GM23338 (cell line): ENCODE results near the gene LMOD3.

Experiments
- EZH2 ChIP-seq: fragments of 200-600 bp; sonication (generic); IDR thresholded peaks from one replicate; pipeline ENCODE4 v1.8.0; 2017; ENCODE audit warnings: antibody characterized with exemption, mild to moderate bottlenecking, low read depth; ENCODE audit not compliant: unreplicated experiment
- POLR2AphosphoS5 ChIP-seq: IDR thresholded peaks from 2 replicates; pipeline ENCODE4 v1.6.1; 2016; ENCODE audit warnings: antibody characterized with exemption, low read depth
- ZNF114 ChIP-seq: fragments of 250-450 bp; sonication (Bioruptor Pico); IDR thresholded peaks from 2 replicates; pipeline ENCODE4 v1.5.0; 2020; ENCODE audit warnings: mild to moderate bottlenecking, moderate library complexity
- TF ChIP-seq, protein P1 (sequence below), 2 experiments: fragments of 200-600 bp in 1 of 2; sonication (generic) in 1 of 2; conservative IDR thresholded peaks; 2 replicates each; pipeline versions ENCODE4 v1.5.1 to v1.6.1; 2016 to 2017; ENCODE audit warnings: antibody characterized with exemption in 2 of 2, low read depth in 2 of 2, mild to moderate bottlenecking in 2 of 2, moderate library complexity in 1 of 2
- TF ChIP-seq, protein P2 (sequence below): IDR thresholded peaks from one replicate; pipeline ENCODE4 v1.6.1; 2018; ENCODE audit warnings: antibody characterized with exemption; ENCODE audit not compliant: unreplicated experiment

DNA sequence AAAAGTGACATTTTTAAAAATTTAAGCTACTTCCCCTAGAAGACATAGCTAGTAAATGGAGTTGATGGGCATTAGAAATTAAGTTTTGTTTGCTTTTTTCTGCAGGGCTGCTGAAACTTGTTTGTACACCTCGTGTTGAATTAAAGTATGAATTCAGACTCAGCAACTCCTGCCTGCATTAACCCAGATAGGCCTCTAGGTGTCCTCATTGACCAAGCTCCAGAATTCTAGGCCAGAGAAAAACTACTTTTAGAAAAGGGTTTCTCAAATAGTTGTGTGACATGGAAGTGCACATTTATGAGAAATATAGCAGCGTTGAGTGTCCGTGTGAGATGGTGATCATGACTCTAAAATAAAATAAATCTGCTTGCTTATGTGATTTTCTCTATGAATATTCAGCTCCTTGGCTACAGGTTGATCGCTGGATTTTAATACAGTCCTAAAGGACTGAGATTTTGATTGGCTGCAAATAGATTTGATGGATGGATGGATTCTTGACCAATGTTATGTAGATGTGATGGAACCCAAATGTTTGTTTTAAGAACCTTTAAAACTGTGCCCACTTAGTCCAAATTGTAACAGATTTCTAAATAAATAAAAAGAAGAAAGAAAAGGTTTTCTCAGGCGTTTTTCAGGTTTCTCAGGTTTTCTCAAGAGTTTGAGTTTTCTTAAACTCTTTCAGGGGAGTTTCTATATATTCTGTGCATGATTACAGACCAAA is 39.4 kb upstream of the LMOD3 start:
- TF ChIP-seq, protein P1, sequence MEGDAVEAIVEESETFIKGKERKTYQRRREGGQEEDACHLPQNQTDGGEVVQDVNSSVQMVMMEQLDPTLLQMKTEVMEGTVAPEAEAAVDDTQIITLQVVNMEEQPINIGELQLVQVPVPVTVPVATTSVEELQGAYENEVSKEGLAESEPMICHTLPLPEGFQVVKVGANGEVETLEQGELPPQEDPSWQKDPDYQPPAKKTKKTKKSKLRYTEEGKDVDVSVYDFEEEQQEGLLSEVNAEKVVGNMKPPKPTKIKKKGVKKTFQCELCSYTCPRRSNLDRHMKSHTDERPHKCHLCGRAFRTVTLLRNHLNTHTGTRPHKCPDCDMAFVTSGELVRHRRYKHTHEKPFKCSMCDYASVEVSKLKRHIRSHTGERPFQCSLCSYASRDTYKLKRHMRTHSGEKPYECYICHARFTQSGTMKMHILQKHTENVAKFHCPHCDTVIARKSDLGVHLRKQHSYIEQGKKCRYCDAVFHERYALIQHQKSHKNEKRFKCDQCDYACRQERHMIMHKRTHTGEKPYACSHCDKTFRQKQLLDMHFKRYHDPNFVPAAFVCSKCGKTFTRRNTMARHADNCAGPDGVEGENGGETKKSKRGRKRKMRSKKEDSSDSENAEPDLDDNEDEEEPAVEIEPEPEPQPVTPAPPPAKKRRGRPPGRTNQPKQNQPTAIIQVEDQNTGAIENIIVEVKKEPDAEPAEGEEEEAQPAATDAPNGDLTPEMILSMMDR (conservative IDR thresholded peaks at IDR 0.05; ENCODE audit: low read depth in 2 of 2), result peak; percentile 87 to 99
- no peak for TF ChIP-seq EZH2
- TF ChIP-seq ZNF114 (CRISPR knock-in tag), result no peak
- TF ChIP-seq POLR2AphosphoS5, result no peak
- TF ChIP-seq, protein P2, sequence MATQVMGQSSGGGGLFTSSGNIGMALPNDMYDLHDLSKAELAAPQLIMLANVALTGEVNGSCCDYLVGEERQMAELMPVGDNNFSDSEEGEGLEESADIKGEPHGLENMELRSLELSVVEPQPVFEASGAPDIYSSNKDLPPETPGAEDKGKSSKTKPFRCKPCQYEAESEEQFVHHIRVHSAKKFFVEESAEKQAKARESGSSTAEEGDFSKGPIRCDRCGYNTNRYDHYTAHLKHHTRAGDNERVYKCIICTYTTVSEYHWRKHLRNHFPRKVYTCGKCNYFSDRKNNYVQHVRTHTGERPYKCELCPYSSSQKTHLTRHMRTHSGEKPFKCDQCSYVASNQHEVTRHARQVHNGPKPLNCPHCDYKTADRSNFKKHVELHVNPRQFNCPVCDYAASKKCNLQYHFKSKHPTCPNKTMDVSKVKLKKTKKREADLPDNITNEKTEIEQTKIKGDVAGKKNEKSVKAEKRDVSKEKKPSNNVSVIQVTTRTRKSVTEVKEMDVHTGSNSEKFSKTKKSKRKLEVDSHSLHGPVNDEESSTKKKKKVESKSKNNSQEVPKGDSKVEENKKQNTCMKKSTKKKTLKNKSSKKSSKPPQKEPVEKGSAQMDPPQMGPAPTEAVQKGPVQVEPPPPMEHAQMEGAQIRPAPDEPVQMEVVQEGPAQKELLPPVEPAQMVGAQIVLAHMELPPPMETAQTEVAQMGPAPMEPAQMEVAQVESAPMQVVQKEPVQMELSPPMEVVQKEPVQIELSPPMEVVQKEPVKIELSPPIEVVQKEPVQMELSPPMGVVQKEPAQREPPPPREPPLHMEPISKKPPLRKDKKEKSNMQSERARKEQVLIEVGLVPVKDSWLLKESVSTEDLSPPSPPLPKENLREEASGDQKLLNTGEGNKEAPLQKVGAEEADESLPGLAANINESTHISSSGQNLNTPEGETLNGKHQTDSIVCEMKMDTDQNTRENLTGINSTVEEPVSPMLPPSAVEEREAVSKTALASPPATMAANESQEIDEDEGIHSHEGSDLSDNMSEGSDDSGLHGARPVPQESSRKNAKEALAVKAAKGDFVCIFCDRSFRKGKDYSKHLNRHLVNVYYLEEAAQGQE, result no peak
